IMR-90 (cell line): Measurements from ENCODE around the gene PPFIA2. TPM values are rescaled to one million over a fixed set of nuclear protein-coding genes. Genes with fewer than 3 reads are reported as not detected.

Source experiments
- ATAC-seq: fragments of 200-7000 bp; cut with Tn5 transposase; 2 replicates; pipeline ENCODE4 v1.9.1; 2020; ENCODE audit warnings: low read depth, mild to moderate bottlenecking, moderate library complexity
- BruUV-seq: library from RNA; stranded (reverse); fragments of 400-500 nt; replicated peaks from 2 replicates; lab custom pipeline; 2021; lab: Mats Ljungman, UMichigan
- CTCF ChIA-PET: fragments of 300-600 bp; formaldehyde crosslinking; extraction: SDS; loops from one replicate; lab custom pipeline; 2021; ENCODE audit warnings: antibody characterized with exemption; lab: Yijun Ruan, JAX
- POLR2A ChIA-PET: fragments of 300-600 bp; sonication (Branson Sonifier 250); formaldehyde crosslinking; loops from one replicate; lab custom pipeline; 2022; ENCODE audit warnings: antibody characterized with exemption; ENCODE audit not compliant: unreplicated experiment; lab: Charles Lee
- DNase-seq: peaks from one replicate; pipeline ENCODE4 v3.0.0; 2013
- H2AFZ ChIP-seq: replicated peaks from 2 replicates; pipeline ENCODE3; 2013; ENCODE audit warnings: low read length, mild to moderate bottlenecking; ENCODE audit not compliant: poor library complexity
- H2AK5ac ChIP-seq: 2 replicates; pipeline ENCODE4 v1.6.1; 2013; ENCODE audit warnings: low read depth, low read length, inconsistent platforms
- H2AK9ac ChIP-seq: replicated peaks from 2 replicates; pipeline ENCODE3; 2013; ENCODE audit warnings: mild to moderate bottlenecking, low read depth, low read length, moderate library complexity; ENCODE audit not compliant: poor library complexity
- H2BK120ac ChIP-seq: 2 replicates; pipeline ENCODE4 v1.6.1; 2013; ENCODE audit warnings: low read depth, low read length, inconsistent platforms
- H2BK15ac ChIP-seq: 3 replicates; pipeline ENCODE4 v1.6.1; 2013; ENCODE audit warnings: low read depth, low read length, inconsistent platforms
- H2BK20ac ChIP-seq: 2 replicates; pipeline ENCODE4 v1.6.1; 2013; ENCODE audit warnings: low read depth, mild to moderate bottlenecking, inconsistent platforms, low read length, moderate library complexity
- H2BK5ac ChIP-seq: 2 replicates; pipeline ENCODE4 v1.6.1; 2013; ENCODE audit warnings: mild to moderate bottlenecking, low read depth, low read length, inconsistent platforms; ENCODE audit not compliant: poor library complexity, severe bottlenecking
- H3K14ac ChIP-seq: replicated peaks from 2 replicates; pipeline ENCODE4 v1.6.1; 2013; ENCODE audit warnings: low read depth, low read length, inconsistent platforms
- H3K18ac ChIP-seq: 2 replicates; pipeline ENCODE4 v1.6.1; 2013; ENCODE audit warnings: low read depth, low read length, control low read depth
- H3K23ac ChIP-seq: 2 replicates; pipeline ENCODE4 v1.6.1; 2013; ENCODE audit warnings: low read depth, low read length, inconsistent platforms
- H3K27ac ChIP-seq: 2 replicates; pipeline ENCODE4 v1.5.1; 2013; ENCODE audit warnings: mild to moderate bottlenecking, control low read depth, low read length; ENCODE audit not compliant: insufficient read depth
- H3K27me3 ChIP-seq: 2 replicates; pipeline ENCODE4 v1.6.1; 2013; ENCODE audit warnings: low read length; ENCODE audit not compliant: control insufficient read depth, insufficient read depth
- H3K36me3 ChIP-seq: 2 replicates; pipeline ENCODE4 v1.6.1; 2013; ENCODE audit warnings: low read length, mixed read lengths; ENCODE audit not compliant: control insufficient read depth, insufficient read depth
- H3K4ac ChIP-seq: 2 replicates; pipeline ENCODE4 v1.6.1; 2013; ENCODE audit warnings: low read depth, low read length, inconsistent platforms
- H3K4me1 ChIP-seq: 2 replicates; pipeline ENCODE4 v1.6.1; 2013; ENCODE audit warnings: low read length, mixed read lengths; ENCODE audit not compliant: control insufficient read depth, insufficient read depth
- H3K4me2 ChIP-seq: 2 replicates; pipeline ENCODE4 v1.6.1; 2013; ENCODE audit warnings: low read depth, mild to moderate bottlenecking, control low read depth, low read length, moderate library complexity
- H3K4me3 ChIP-seq: 2 replicates; pipeline ENCODE4 v1.5.1; 2013; ENCODE audit warnings: low read depth, mild to moderate bottlenecking, control low read depth, low read length, moderate library complexity; ENCODE audit not compliant: insufficient read depth
- H3K56ac ChIP-seq: 2 replicates; pipeline ENCODE4 v1.6.1; 2013; ENCODE audit warnings: low read length, inconsistent platforms; ENCODE audit not compliant: insufficient read depth; ENCODE audit errors: extremely low read depth
- H3K79me1 ChIP-seq, 2 experiments: 2 replicates each; pipeline ENCODE4 v1.6.1; 2013; ENCODE audit warnings: low read length in 2 of 2, inconsistent platforms in 1 of 2, low read depth in 1 of 2
- H3K9ac ChIP-seq: 2 replicates; pipeline ENCODE4 v1.6.1; 2013; ENCODE audit warnings: low read depth, low read length, control low read depth
- H3K9me1 ChIP-seq: 2 replicates; pipeline ENCODE4 v1.6.1; 2013; ENCODE audit warnings: low read length, inconsistent platforms; ENCODE audit not compliant: insufficient read depth
- H3K9me3 ChIP-seq: 2 replicates; pipeline ENCODE4 v1.6.1; 2013; ENCODE audit warnings: low read length; ENCODE audit not compliant: control insufficient read depth, insufficient read depth
- H4K20me1 ChIP-seq: 2 replicates; pipeline ENCODE4 v1.6.1; 2013; ENCODE audit warnings: low read length, inconsistent platforms; ENCODE audit not compliant: insufficient read depth
- H4K5ac ChIP-seq: 2 replicates; pipeline ENCODE4 v1.6.1; 2013; ENCODE audit warnings: mild to moderate bottlenecking, low read depth, low read length, control low read depth
- H4K8ac ChIP-seq, 2 experiments: 2 replicates each; pipeline ENCODE4 v1.6.1; 2013; ENCODE audit warnings: low read depth in 2 of 2, low read length in 2 of 2, control low read depth in 1 of 2, inconsistent platforms in 1 of 2
- H4K91ac ChIP-seq: 2 replicates; pipeline ENCODE4 v1.6.1; 2013; ENCODE audit warnings: low read depth, low read length, inconsistent platforms; ENCODE audit not compliant: insufficient read depth
- BHLHE40 ChIP-seq: fragments of 150-350 bp; IDR thresholded peaks from 2 replicates; pipeline ENCODE4 v1.6.1; 2016; ENCODE audit warnings: mild to moderate bottlenecking, low read depth, low read length
- CEBPB ChIP-seq: IDR thresholded peaks from 2 replicates; pipeline ENCODE4 v1.6.1; 2012; ENCODE audit warnings: low read depth, low read length, improper control_type of control experiment
- CHD1 ChIP-seq: IDR thresholded peaks from 2 replicates; pipeline ENCODE4 v1.6.1; 2012; ENCODE audit warnings: low read depth, low read length, improper control_type of control experiment
- FOS ChIP-seq: fragments of 150-350 bp; IDR thresholded peaks from 2 replicates; pipeline ENCODE4 v1.6.1; 2016; ENCODE audit warnings: low read depth, low read length
- MAFK ChIP-seq: IDR thresholded peaks from 2 replicates; pipeline ENCODE4 v1.6.1; 2012; ENCODE audit warnings: low read depth, low read length, improper control_type of control experiment
- MXI1 ChIP-seq: IDR thresholded peaks from 2 replicates; pipeline ENCODE4 v1.6.1; 2012; ENCODE audit warnings: low read depth, mild to moderate bottlenecking, low read length, moderate library complexity, borderline replicate concordance
- NFE2L2 ChIP-seq: fragments of 150-350 bp; IDR thresholded peaks from 2 replicates; pipeline ENCODE4 v1.6.1; 2016; ENCODE audit warnings: low read depth, mild to moderate bottlenecking, low read length
- POLR2A ChIP-seq: IDR thresholded peaks from 2 replicates; pipeline ENCODE4 v1.6.1; 2012; ENCODE audit warnings: mild to moderate bottlenecking, low read depth, low read length
- RAD21 ChIP-seq: IDR thresholded peaks from 2 replicates; pipeline ENCODE4 v1.6.1; 2012; ENCODE audit warnings: low read length, improper control_type of control experiment
- RCOR1 ChIP-seq: IDR thresholded peaks from 2 replicates; pipeline ENCODE4 v1.6.1; 2012; ENCODE audit warnings: mild to moderate bottlenecking, low read length, improper control_type of control experiment; ENCODE audit not compliant: insufficient replicate concordance
- RFX5 ChIP-seq: IDR thresholded peaks from 2 replicates; pipeline ENCODE4 v1.8.0; 2012; ENCODE audit warnings: low read depth, mild to moderate bottlenecking, low read length, moderate library complexity
- SMC3 ChIP-seq: fragments of 150-350 bp; IDR thresholded peaks from 2 replicates; pipeline ENCODE4 v1.6.1; 2016; ENCODE audit warnings: low read depth, mild to moderate bottlenecking, antibody characterized with exemption, low read length, moderate library complexity
- WGBS, 2 experiments: methylation state at CpG; one replicate each; pipeline versions ENCODE4 v1.1.5 to v1.1.7; 2013; ENCODE audit warnings: missing lambda C conversion rate in 2 of 2; ENCODE audit not compliant: insufficient read length in 1 of 2; ENCODE audit errors: extremely low coverage in 2 of 2; 5-methylcytosine and 5-hydroxymethylcytosine counted together
- dilution Hi-C: fragments of 300-500 bp; cut with HindIII; formaldehyde crosslinking; loops from one replicate; pipeline ENCODE4 v1.14.3; 2018; ENCODE audit warnings: low sequenced_read_pairs; ENCODE audit not compliant: unreplicated experiment
- in situ Hi-C: fragments of 300-500 bp; cut with MboI; formaldehyde crosslinking; loops from 3 replicates; pipeline ENCODE4 v1.14.3; 2019; ENCODE audit warnings: low sequenced_read_pairs, inconsistent platforms, mixed read lengths
- intact Hi-C: fragments of 100-400 bp; cut with micrococcal nuclease; formaldehyde crosslinking; loops from 2 replicates; pipeline ENCODE4 v1.10.0; 2022
- polyA plus RNA-seq, 3 experiments: library from polyadenylated mRNA; depleted of rRNA; stranded (reverse); fragments of >200 nt; gene quantifications; 2 replicates each; pipeline ENCODE4 v1.2.3, GENCODE V29; 2012; ENCODE audit warnings: low replicate concordance in 1 of 3
- total RNA-seq: library from RNA; depleted of rRNA; stranded (reverse); fragments of >200 nt; gene quantifications from 2 replicates; pipeline ENCODE4 v1.2.3, GENCODE V29; 2012
- TF ChIP-seq, protein P1 (sequence below): conservative IDR thresholded peaks from 2 replicates; pipeline ENCODE4 v1.5.1; 2012; ENCODE audit warnings: mild to moderate bottlenecking, low read depth, low read length, improper control_type of control experiment

Gene PPFIA2
- total and polyA plus RNA-seq, 2 of the 4 experiments (the other 2 are of a cell fraction) = 0.29 to 1.3 TPM

DNA sequence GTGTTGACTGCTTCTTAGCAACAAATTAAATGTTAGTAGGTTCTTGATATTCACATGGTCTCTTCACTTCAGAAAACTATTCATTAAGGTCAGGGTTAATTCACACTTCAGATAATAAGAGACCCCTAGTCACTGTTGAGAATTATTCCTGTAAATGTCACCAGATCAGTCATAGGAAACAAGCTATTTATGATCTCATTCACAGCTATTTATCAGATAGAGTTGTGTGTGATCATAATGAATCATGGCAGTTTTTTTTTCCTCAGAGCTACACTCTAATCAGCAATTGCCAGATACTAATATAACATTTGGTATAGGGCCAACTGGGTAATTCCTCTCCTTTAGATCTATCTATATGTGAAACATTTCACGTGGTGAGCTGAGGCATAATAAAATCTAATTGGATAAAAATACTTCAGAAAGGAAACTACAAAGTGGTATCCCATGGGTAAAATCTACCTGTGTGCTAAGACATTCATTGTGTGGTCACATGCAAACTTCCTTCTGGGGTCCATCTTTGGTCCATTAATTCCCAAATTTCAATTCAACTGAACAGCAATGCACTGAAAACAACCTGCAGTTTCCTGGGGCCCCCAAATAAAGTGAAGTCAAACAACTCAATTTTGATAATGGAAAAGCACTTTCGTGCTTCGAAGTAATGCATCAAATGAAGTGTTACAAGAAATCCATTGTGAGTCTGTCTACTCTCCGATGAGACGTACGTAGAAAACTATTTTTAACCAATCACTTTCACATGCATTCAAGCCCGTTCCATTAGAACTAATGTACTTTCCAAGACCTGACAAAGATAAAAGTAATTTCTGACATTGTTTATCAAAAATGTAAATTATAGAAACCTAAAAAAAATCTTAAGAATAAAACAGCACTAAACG, 484.3 kb downstream of the PPFIA2 start:
- Histone ChIP-seq H3K27ac (no peak overlapping the region), H3K4me3 (no peak overlapping the region), H4K20me1 (no peaks in the 10 kb centered on the region), H3K18ac (no peak overlapping the region), H3K9me3 (no peaks in the 10 kb centered on the region), H2BK20ac (no peak overlapping the region), H3K36me3 (no peaks in the 10 kb centered on the region), H2AFZ (no peak overlapping the region), H3K23ac (no peak overlapping the region), H3K4me1 (no peaks in the 10 kb centered on the region), H4K5ac (no peak overlapping the region), H3K9me1 (no peaks in the 10 kb centered on the region), H3K9ac (no peak overlapping the region), H2BK120ac (no peak overlapping the region), H3K27me3 (no peaks in the 10 kb centered on the region), H3K14ac (no peak overlapping the region), H2BK5ac (no peak overlapping the region), H3K79me1 (no peaks in the 10 kb centered on the region), H4K91ac (no peak overlapping the region), H4K8ac (no peak overlapping the region), H2BK15ac (no peak overlapping the region), H3K4ac (no peak overlapping the region), H3K56ac (no peak overlapping the region), H2AK5ac (no peak overlapping the region), H2AK9ac (no peak overlapping the region), H3K4me2 (no peak overlapping the region)
- dilution Hi-C loops (no loop called here), intact Hi-C loops (no loop called here), in situ Hi-C loops (loop anchor here (25.0 kb wide), 1 partner anchor 863 kb away; no protein-coding TSS in a partner anchor)
- BruUV-seq = no TSS peak
- no peak for ATAC-seq
- 50% methylated on average over 2 of the region's 8 CpGs; no CpG with 5 or more reads in 1 of the 2 experiments for WGBS, 2 experiments
- TF ChIP-seq MXI1 (no peak), RCOR1 (no peak), RAD21 (no peak), NFE2L2 (no peak), POLR2A (no peak), CEBPB (no peak), FOS (no peak), BHLHE40 (no peak), MAFK (no peak), CHD1 (no peak), RFX5 (no peak), SMC3 (no peak)
- TF ChIP-seq, protein P1, sequence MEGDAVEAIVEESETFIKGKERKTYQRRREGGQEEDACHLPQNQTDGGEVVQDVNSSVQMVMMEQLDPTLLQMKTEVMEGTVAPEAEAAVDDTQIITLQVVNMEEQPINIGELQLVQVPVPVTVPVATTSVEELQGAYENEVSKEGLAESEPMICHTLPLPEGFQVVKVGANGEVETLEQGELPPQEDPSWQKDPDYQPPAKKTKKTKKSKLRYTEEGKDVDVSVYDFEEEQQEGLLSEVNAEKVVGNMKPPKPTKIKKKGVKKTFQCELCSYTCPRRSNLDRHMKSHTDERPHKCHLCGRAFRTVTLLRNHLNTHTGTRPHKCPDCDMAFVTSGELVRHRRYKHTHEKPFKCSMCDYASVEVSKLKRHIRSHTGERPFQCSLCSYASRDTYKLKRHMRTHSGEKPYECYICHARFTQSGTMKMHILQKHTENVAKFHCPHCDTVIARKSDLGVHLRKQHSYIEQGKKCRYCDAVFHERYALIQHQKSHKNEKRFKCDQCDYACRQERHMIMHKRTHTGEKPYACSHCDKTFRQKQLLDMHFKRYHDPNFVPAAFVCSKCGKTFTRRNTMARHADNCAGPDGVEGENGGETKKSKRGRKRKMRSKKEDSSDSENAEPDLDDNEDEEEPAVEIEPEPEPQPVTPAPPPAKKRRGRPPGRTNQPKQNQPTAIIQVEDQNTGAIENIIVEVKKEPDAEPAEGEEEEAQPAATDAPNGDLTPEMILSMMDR = no peak
- ChIA-PET CTCF (no interaction called here), POLR2A (no interaction called here)
- no peak for DNase-seq
